ENCODE measurements around the gene ATP11B. TPM values are rescaled to one million over a fixed set of nuclear protein-coding genes. Genes with fewer than 3 reads are reported as not detected.

ATP11B gene
- total RNA-seq, 1 experiment from 2014 or later: 58.1 TPM

DNA sequence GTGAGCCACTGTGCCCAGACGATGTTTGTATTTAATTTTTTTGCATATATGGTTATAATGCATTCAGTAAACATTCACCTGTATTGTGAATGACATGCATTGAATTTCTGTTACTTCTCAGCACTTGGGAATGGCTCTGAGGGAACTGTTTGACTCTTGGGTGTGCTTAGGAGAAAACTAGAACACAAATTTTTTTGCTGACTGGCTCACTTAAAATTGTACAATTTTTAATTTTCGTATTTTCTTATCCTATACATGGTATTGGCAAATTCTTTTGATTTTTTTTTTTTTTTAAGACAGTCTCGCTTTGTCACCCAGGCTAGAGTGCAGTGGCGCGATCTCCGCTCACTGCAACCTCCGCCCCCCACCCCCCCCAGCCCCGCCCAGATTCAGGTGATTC, 7.2 kb downstream of the ATP11B start:
- H3K4me1 ChIP-seq: peaks cover 22% of the 10 kb centered on the region
- ChIA-PET CTCF (no interaction called here), POLR2A (no interaction called here)
- no peaks in the 10 kb centered on the region for H3K27me3 ChIP-seq (replicated peaks; ENCODE audit: control insufficient read depth, insufficient read depth, low read length)
- no peaks in the 10 kb centered on the region for H3K36me3 ChIP-seq (ENCODE audit: control insufficient read depth, insufficient read depth, low read length)
- TF ChIP-seq, protein P1, sequence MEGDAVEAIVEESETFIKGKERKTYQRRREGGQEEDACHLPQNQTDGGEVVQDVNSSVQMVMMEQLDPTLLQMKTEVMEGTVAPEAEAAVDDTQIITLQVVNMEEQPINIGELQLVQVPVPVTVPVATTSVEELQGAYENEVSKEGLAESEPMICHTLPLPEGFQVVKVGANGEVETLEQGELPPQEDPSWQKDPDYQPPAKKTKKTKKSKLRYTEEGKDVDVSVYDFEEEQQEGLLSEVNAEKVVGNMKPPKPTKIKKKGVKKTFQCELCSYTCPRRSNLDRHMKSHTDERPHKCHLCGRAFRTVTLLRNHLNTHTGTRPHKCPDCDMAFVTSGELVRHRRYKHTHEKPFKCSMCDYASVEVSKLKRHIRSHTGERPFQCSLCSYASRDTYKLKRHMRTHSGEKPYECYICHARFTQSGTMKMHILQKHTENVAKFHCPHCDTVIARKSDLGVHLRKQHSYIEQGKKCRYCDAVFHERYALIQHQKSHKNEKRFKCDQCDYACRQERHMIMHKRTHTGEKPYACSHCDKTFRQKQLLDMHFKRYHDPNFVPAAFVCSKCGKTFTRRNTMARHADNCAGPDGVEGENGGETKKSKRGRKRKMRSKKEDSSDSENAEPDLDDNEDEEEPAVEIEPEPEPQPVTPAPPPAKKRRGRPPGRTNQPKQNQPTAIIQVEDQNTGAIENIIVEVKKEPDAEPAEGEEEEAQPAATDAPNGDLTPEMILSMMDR (IDR thresholded peaks at IDR 0.05; ENCODE audit: insufficient read depth in 1 of 2, low read depth in 1 of 2, low read length in 1 of 2, severe bottlenecking in 1 of 2, unreplicated experiment in 1 of 2): no peak
- Mint-ChIP-seq H3K4me1 (ENCODE audit: low read depth, unreplicated experiment) (peaks cover 9% of the 10 kb centered on the region), H3K27me3 (ENCODE audit: insufficient read depth, unreplicated experiment) (no peaks in the 10 kb centered on the region), H3K27ac (ENCODE audit: unreplicated experiment) (no peak overlapping the region), H3K4me3 (ENCODE audit: unreplicated experiment) (no peak overlapping the region), H3K9me3 (ENCODE audit: unreplicated experiment) (no peaks in the 10 kb centered on the region), H3K36me3 (ENCODE audit: insufficient read depth, unreplicated experiment) (no peaks in the 10 kb centered on the region)
- no TSS peak for BruUV-seq (replicated peaks)
- intact Hi-C loops (cut with micrococcal nuclease; ENCODE audit: unreplicated experiment): no loop called here
- H3K4me3 ChIP-seq (ENCODE audit: low read depth, low read length): no peak overlapping the region
- no peaks in the 10 kb centered on the region for H3K9me3 ChIP-seq
- no peak for DNase-seq

DNA sequence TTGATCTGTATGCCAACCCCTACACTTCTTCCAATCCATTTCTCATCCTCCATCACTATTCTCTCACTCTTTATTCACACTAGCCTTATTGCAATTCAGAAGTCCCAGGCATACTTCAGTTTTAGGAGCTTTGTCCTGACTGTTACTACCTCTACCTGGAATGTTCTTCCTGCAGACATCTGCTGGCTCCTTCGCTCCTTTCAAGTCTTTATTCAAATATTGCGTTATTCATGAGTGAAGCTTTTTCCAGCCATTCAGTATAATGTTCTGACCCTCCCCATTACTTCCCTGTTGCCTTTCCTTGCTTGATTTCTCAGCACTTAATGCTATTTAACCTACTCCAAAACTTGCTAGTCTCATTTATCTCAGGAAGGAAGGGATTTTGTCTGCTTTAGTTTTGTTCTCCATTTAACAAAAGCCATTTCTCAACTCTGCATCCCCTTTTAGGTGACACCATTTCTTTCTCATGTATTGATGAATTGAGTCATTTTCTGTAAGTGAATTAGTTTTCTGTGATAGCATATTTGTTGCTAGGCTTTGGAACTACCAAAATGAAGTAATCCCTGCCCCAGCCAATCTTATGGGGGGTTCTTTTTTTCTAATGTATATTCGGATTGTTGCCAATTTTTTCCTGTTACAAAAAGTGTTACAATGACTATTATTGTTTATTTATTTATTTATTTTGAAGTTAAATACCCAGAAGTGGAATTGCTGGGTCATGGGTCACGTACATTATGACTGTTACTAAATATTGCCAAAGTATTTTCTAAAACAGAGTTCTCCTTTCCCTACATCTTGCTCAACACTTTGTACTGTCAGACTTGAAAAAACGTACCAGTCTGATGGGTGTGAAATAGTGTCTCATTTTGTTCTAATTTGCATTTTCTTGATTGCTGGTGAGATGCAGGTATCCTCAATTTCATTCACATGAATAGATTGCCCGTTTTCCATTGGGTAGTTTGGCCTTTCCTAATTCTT, 9.4 kb downstream of the ATP11B start:
- no peak overlapping the region for H3K4me3 Mint-ChIP-seq (ENCODE audit: unreplicated experiment)
- H3K4me1 Mint-ChIP-seq (ENCODE audit: low read depth, unreplicated experiment): peaks cover 14% of the 10 kb centered on the region
- H3K9me3 ChIP-seq: no peaks in the 10 kb centered on the region
- H3K4me1 ChIP-seq: peaks cover 13% of the 10 kb centered on the region
- H3K27me3 Mint-ChIP-seq (ENCODE audit: insufficient read depth, unreplicated experiment): no peaks in the 10 kb centered on the region
- BruUV-seq (replicated peaks): no TSS peak
- no peaks in the 10 kb centered on the region for H3K27me3 ChIP-seq (replicated peaks; ENCODE audit: control insufficient read depth, insufficient read depth, low read length)
- H3K9me3 Mint-ChIP-seq (ENCODE audit: unreplicated experiment): no peaks in the 10 kb centered on the region
- no peaks in the 10 kb centered on the region for H3K36me3 Mint-ChIP-seq (ENCODE audit: insufficient read depth, unreplicated experiment)
- intact Hi-C loops (cut with micrococcal nuclease; ENCODE audit: unreplicated experiment): loop anchor here (1.0 kb wide), 1 partner anchor 8 kb away; no protein-coding TSS in a partner anchor
- H3K27ac Mint-ChIP-seq (ENCODE audit: unreplicated experiment): peak overlapping the region; percentile 18
- TF ChIP-seq, protein P1 (IDR thresholded peaks at IDR 0.05; ENCODE audit: insufficient read depth in 1 of 2, low read depth in 1 of 2, low read length in 1 of 2, severe bottlenecking in 1 of 2, unreplicated experiment in 1 of 2): no peak
- peak in 1 of 2 experiments; percentile 31 for DNase-seq
- no peaks in the 10 kb centered on the region for H3K36me3 ChIP-seq (ENCODE audit: control insufficient read depth, insufficient read depth, low read length)
- no peak overlapping the region for H3K4me3 ChIP-seq (ENCODE audit: low read depth, low read length)
- ChIA-PET CTCF (interaction anchor here (1.0 kb wide), 1 partner anchor 89 kb away, joined by 7 read pairs; no protein-coding TSS in a partner anchor), POLR2A (interaction anchor here (1.0 kb wide), 1 partner anchor 9 kb away, joined by 3 read pairs; the partner anchor contains the start of gene ATP11B)

DNA sequence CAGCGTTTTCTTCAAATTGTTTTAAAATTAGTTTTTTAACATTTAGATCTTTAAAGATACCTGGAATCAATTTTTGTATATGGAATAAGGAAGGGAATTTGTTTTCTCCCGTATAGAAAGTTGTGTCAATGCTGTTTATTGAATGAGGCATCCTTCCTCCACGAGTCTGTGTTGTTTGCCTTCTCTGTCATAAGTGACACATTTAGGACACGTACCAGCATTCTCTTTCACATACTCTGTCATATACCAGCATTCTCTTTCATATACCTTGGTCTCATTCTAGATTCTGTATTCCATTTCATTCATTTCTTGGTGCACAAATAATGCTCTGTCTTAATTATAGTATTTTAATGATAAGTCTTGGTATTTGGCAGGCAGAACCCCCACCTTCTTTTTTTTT, 10.3 kb downstream of the ATP11B start:
- no peaks in the 10 kb centered on the region for H3K36me3 Mint-ChIP-seq (ENCODE audit: insufficient read depth, unreplicated experiment)
- no TSS peak for BruUV-seq (replicated peaks)
- no peak overlapping the region for H3K4me3 Mint-ChIP-seq (ENCODE audit: unreplicated experiment)
- no peaks in the 10 kb centered on the region for H3K9me3 Mint-ChIP-seq (ENCODE audit: unreplicated experiment)
- CTCF ChIA-PET: no interaction called here
- H3K4me1 Mint-ChIP-seq (ENCODE audit: low read depth, unreplicated experiment): peaks cover 14% of the 10 kb centered on the region
- TF ChIP-seq, protein P1 (IDR thresholded peaks at IDR 0.05; ENCODE audit: insufficient read depth in 1 of 2, low read depth in 1 of 2, low read length in 1 of 2, severe bottlenecking in 1 of 2, unreplicated experiment in 1 of 2): no peak
- Histone ChIP-seq H3K4me1 (peaks cover 21% of the 10 kb centered on the region), H3K4me3 (ENCODE audit: low read depth, low read length) (no peak overlapping the region), H3K27me3 (replicated peaks; ENCODE audit: control insufficient read depth, insufficient read depth, low read length) (no peaks in the 10 kb centered on the region), H3K36me3 (ENCODE audit: control insufficient read depth, insufficient read depth, low read length) (no peaks in the 10 kb centered on the region), H3K9me3 (no peaks in the 10 kb centered on the region)
- DNase-seq: no peak
- no peak overlapping the region for H3K27ac Mint-ChIP-seq (ENCODE audit: unreplicated experiment)
- POLR2A ChIA-PET: no interaction called here
- intact Hi-C loops (cut with micrococcal nuclease; ENCODE audit: unreplicated experiment): no loop called here
- H3K27me3 Mint-ChIP-seq (ENCODE audit: insufficient read depth, unreplicated experiment): no peaks in the 10 kb centered on the region
